Mesenteric fat pad (tissue), 1 donor: Measurements from ENCODE around the gene MLST8. TPM values are rescaled to one million over a fixed set of nuclear protein-coding genes. Genes with fewer than 3 reads are reported as not detected.
A peak's percentile ranks its signal among the peaks of the same experiment; 100 is the strongest.

Source experiments
- DNase-seq: peaks from one replicate; pipeline ENCODE4 v3.0.0-alpha.2; 2020; ENCODE audit warnings: low spot score
- total RNA-seq: library from RNA; stranded (reverse); fragmentation: NEBNext Ultra II Directional; extraction: Animal tissue kit (Norgen Biotek cat#: 25700); gene quantifications from one replicate; pipeline ENCODE4 v1.2.1, GENCODE V29; 2021
- donor health status: DM: yes; HTN: yes; CAD: no.

The MLST8 gene
- total RNA-seq, 1 donor from 2014 or later, result 21.9 TPM

DNA sequence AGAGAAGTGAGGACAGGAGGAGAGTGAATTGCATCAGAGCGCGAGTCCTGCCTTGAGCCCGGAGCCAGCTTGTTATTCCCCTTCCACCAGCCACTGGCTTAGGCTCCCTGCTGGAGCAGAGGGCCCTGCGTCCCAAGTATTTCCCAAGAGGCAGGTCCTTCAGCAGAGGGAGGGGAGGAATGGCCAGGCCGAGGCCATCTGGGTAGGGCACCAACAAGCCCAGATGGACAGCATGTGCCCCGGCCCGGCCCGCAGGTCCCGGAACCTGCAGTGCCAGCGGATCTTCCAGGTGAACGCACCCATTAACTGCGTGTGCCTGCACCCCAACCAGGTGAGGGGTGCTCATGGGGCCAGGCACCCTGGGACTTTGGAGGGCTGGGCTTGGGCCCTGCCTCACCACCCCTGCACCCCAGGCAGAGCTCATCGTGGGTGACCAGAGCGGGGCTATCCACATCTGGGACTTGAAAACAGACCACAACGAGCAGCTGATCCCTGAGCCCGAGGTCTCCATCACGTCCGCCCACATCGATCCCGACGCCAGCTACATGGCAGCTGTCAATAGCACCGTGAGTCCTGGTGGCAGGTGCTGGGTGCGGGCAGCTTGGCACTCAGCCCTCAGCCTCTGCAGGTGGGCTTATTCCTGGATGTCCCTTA is 1.7 kb downstream of the MLST8 start:
- DNase-seq, result no peak

DNA sequence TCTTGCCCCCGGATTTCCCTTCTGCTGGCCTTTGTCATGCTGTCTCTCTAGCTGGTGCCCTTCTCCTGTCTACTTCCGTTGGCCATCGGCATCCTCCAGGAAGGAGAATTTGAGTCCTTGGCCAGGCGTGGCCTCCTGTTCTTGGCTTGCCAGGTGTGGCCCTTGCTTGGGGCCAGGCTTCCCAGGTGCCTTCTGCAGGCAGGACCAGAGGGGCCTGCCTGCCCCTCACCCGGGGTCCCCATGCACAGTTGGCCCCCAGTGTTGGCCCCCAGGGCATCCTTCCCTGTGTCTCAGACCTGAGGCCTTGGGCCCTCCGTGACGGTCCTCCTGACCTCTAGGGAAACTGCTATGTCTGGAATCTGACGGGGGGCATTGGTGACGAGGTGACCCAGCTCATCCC is 2.6 kb downstream of the MLST8 start:
- no peak for DNase-seq

DNA sequence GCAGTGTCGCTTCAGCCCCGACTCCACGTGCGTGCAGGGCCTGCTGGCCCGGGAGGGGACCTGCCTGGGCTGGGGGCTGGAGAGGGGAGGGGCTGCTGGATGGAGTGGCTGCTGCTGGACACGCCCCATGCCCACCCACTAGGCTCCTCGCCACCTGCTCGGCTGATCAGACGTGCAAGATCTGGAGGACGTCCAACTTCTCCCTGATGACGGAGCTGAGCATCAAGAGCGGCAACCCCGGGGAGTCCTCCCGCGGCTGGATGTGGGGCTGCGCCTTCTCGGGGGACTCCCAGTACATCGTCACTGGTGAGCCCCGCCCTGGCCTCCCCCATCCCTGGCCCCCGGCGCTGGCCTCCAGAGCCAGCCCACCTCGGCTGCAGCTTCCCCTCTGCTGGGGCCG is 3.1 kb downstream of the MLST8 start:
- DNase-seq, result no peak

DNA sequence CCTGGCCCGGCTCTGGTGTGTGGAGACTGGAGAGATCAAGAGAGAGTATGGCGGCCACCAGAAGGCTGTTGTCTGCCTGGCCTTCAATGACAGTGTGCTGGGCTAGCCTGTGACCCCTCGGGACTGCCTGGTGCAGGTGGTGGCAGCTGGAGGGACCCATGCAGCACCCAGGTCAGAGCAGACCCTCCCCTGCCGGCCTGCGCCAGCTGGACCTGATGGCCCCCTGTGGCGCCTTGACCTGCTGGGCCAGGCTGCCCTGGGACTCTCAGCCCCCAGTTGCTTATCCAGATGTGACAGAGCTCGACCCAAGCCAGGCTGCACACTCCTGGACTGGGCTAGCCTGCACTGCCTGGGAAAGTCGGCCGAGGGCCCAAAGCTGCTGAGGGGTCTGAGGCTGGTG is 3.5 kb downstream of the MLST8 start:
- DNase-seq, result no peak

DNA sequence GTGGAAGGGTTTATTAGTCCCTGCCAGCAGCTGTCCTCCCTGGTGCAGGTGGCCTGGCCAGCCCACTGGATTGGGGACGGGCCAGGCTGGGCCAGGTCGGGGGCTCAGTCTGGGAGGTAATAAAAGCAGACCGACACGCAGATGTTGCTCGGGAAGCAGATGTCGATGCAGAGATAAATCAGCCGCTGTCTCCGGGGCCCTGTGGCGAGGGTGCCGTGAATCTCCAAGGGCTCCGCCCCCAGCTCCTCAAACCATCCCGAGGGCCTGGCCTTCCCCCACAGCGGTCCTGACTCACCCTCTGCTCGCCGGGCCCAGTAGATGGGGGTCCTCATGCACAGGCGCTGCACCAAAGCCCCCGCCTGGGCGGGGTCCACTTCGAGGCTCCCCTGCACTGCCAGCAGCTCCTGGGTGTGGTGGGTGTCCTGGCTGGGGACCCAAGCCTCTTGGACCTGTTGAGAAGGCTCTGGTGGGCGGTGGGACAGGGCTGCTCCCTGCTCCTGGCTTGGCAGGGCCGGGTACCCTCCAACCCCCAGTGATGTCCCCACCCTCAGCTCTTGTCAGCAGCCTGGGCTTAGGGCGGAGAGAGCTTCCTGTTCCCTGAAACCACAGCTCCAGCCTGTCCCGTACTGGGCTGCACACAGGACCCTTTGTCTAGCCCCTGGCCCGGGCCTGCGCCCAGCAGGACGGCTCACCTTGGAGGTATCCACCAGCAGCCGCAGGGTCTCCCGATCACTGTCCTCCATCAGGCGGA is 4.2 kb downstream of the MLST8 start:
- no peak for DNase-seq

DNA sequence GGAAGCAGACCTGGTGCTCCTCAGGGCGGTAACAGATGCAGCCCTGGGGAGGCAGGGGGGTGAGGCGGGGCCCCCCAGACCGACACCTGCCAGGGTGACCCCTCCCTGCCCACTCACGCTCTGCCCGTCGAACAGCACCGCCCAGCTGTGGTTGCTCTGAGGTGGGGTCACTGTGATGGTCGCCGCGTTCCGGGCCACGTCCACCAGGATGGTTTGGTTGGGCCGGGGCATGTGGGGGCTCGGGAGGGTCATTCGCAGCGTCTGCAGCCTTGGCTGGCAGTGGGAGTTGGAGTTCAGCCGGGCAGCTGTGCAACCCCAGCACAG is 4.7 kb downstream of the MLST8 start:
- DNase-seq, result no peak

DNA sequence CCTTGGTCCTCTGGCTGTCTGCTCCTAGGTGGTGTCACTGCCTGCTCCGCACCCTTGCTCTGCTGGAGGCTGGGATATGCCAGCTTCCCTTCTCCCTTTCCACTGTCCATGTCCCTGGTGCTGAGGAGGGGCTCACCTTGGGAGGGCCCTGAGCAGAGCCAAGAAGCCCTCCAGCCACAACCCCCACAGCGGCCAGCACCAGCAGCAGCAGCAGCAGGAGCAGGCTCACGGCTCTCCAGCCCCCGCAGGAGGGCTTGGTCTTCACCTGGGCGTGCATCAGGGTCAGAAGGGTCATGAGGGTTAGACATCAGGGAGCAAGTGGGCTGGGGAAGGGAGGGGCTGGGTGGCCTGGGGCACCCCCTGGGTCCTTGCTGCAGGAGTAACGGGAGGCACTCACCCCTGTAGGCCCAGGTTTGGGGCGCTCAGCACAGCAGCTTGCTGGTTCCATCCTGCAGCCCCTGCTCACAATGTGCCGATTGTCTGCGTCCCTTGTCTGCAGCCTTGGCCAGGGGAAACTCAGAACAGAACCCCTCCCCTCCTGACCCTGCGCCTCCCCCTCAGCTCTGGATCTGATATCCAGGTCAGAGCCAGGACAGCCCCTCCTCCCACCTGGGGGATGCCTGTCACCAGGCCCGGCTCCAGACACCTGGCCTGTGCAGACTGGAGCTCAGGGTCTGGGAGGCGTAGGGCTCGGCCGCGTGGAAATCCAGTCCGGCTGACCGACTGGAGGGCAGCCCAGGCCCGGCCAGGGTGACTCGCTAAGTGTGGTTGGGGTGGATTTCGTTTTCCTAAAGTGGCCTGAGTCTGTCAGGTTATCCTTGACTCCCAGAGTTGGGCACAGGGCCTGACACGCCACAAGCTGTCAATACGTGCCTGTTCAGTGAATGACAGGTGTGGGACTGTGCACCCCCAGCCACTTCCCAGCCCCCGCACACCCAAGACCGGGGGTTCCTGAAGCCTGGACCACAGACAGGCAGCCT is 5.4 kb downstream of the MLST8 start, which contains the start of gene BRICD5:
Gene BRICD5 (minus strand): TSS at position 478 of the 980 bp plus-strand sequence. CDS start 30 bp downstream, at position 448.
- no peak for DNase-seq

DNA sequence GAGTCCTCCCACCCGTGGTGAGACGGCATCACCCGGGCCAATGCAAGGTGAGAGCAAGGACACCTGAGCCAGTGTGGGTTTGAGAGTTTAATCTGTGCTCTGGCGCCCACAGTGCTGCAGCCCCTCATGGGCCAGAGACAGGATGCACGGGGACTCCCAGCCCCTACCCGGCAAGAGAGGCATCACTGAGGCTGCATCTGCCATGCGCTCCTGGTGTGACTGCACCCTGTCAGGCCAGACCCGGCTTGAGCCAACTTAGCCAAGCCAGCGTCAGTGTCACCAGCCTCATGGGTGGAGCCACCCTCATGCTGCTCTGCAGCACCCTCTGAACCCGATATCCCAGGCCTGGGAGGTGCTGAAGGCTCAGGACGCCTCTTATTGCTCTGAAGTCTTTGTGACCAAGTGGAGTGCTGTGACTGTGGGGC is 6.7 kb downstream of the MLST8 start:
- no peak for DNase-seq

DNA sequence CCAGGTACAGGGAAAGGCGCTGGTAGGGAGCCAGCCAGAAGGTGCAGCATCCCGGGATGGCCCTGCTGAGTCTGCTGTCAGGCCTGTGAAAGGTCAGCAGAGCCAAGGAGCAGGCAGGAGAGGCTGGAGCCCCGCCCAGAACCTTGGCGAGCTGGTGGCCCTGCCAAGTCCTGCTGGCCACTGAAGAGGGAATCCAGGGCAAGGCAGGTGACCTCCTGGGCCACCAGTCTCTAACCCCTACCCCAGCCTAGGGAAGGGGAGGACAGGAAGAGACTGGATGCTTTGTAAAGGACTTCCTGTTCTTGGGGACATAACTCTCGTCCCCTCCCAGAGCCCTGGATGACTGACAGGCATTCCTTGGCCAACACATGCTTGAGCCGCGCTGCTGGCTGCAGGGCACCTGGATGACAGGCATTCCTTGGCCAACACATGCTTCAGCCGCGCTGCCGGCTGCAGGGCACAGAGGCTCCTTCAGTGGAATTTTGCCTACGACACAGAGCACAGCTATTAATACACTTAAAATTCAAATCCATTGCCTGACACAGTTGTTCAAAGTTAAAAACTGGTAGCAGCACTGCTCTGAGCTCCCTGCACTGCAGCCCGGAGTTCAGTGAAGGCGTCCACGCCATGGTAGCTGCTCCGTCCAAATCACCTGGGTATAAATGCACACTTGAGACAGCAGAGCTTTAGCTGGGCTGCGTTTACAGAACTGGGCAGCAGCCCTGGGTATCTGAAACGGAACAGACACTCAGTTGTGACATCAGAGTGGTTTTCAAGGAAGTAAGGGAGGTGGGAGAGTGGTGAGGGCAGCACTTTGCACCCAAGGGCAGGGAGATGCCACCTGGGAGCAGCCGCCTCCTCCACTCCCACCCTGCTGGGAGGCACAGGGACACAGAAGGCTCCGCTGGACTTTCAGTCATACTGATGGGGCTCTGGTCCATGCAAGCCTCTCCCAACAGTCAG is 7.4 kb downstream of the MLST8 start:
- DNase-seq, result no peak

DNA sequence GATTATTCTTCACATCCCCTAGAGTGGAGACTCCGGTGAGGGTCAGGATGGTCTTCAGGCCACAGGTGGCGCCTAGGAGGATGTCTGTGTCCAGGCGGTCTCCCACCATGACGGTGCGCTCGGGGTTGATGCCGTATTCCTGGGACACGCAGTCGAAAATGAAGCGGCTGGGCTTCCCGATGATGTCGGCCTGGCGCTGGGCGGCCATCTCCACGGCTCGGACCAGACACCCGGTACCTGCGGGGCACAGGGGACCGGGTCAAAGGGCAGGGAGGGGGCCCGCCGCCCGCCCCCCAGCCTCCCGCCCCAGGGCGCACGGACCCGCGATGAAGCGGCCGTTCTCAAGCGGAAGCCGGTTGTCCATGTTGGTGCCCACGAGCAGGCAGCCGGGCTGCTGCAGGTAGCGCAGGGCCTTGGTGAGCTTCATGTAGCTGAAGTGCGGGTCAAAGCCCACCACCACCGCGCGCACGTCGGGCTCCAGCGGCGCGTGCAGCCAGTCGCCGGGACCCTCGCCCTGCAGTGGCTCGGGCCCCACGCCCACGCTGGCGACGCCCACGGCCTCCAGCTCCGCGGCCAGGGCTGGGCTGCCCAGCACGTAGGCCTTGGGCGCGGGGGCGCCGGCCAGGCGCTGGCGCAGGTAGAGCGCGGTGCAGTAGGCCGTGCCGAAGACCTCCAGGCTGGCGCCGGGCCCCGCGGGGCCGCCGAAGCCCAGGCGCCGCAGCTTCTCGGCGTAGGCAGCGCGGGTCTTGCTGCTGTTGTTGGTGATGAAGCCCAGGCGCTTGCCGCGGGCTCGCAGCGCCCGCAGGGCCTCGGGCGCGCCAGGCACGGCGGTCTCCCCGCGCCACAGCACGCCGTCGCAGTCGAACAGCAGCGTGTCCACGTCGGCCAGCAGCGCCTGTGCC is 8.8 kb downstream of the MLST8 start:
- no peak for DNase-seq

DNA sequence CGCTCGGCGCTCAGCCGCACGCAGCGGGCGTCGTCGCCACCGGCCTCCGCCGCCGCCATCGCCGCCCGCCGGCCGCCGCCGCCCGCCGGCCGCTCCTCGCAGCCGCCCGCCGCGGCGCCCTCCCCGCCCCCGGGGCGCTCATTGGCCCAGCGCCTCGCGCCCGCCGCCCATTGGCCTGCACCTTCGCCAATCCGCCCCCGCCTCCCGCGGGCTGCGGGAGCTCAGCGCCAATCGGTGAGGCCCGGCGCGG is 9.4 kb downstream of the MLST8 start, which contains the start of gene PGP:
Gene PGP (minus strand): TSS at position 122 of the 250 bp plus-strand sequence. CDS start 63 bp downstream, at position 59.
- DNase-seq, result no peak

DNA sequence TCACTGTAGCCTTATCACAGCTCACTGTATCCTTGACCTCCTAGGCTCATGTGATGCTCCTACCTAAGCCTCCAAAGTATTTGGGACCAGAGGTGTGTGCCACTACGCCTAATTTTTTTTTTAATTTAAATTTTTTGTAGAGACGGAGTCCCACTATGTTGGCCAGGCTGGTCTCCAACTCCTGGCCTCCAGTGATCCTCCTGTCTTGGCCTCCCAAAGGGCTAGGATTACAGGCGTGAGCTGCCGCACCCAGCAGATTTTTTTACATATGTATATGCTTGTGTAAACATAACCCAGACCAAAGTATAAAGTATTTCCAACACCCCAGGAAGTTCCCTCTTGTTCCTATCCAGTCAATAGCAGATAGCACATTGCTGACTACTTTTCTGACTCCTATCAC is 11.1 kb downstream of the MLST8 start:
- no peak for DNase-seq

DNA sequence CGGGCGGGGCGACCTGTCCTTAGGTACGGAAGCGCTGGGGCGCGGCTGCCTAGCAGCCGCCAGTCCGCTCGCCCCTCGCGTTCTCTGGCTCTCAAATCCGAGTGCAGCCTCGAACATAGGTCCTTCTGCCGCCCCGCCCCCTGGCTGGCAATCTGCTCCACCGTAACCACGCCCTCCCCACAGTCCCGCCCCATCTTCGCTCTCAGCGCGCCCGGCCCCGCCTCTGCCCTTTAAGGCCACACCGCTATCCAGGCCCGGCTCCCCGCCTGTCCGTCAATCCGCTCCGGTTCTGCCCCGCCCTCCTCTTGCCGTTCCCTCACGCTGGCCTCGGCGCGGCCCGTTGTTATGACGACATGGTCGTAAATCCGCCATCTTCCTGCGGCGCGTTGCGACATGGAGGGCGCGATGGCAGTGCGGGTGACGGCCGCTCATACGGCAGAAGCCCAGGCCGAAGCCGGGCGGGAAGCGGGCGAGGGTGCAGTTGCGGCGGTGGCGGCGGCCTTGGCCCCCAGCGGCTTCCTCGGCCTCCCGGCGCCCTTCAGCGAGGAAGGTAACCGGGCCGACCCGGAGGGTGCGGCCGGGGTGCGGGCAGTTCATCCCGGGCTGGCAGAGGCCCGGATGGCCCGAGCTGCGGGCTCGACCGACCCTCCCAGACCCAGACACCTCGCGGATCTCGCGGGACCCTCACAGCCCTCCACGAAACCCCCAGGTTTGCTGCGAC is 18.1 kb downstream of the MLST8 start, which contains the start of gene E4F1:
Gene E4F1 (plus strand): TSS at position 371 of the 721 bp plus-strand sequence. CDS start 23 bp downstream, at position 394.
- DNase-seq, result peak; percentile 100

DNA sequence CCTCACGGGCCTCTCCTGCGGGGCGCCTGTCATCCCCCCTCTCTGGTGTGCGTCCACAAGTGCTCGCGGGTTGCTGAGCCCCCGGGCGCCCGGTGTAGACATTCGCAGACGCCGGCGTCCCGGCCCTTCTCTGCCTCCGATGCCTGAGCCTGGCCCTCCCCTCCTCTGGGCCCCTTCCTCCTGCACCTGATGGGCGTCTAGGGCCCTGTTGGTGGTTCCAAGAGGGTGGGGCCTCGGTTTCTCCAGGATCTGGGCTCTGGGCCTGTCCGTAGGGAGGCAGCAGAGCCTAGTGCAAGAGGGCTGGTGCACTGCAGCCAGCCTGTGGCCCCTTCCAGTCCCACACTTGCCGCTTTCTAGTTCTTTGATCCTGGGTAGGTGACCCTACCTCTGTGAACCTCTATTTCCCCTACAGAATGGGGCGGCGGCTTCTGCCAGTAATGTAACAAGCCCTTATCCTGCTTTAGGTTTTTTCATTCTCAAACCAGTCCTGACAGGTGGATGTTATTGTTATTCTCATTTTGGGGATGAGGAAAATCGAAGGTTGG is 18.8 kb downstream of the MLST8 start:
- DNase-seq, result no peak

DNA sequence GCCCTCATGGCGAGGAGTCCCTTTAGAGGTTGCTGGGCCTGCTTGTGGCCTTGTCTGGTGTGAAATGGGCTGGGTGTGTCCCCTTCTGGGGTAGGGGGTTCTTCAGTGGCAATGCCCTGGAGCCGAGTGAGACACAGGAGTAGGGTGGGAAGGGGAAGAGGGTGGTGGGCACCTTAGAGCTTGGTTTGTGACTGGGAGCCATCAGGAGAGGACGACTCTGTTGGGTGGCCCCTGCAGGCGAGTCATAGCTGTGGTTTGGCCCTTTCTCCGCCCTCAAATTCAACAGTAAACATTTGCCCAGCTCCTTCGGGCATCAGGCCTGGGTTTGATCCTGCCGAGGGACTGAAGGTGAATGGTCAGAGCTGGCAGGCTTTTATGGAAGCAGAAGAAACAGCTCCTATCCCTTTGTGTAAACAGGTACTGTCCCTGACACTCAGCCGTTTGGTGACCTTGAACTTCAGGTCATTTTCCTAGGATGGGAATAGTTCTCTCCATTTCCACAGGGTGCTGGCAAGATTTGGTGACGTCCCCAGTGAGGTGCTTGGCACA is 21.1 kb downstream of the MLST8 start:
- DNase-seq, result no peak

DNA sequence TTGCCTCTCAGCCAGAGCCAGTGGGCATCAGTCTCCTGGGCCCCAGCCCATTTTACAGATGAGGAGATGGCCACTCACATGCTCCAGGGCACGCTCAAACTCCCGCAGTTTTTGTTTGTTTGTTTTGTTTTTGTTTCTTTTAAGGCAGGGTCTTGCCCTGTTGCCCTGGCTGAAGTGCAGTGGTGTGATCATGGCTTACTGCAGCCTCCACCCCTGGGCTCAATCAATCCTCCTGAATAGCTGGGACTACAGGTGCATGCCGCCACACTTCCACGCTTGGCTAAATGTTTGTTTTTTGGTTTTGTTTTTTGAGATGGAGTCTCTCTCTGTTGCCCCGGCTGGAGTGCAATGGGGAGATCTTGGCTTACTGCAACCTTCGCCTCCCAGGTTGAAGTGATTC is 21.7 kb downstream of the MLST8 start:
- DNase-seq, result no peak

DNA sequence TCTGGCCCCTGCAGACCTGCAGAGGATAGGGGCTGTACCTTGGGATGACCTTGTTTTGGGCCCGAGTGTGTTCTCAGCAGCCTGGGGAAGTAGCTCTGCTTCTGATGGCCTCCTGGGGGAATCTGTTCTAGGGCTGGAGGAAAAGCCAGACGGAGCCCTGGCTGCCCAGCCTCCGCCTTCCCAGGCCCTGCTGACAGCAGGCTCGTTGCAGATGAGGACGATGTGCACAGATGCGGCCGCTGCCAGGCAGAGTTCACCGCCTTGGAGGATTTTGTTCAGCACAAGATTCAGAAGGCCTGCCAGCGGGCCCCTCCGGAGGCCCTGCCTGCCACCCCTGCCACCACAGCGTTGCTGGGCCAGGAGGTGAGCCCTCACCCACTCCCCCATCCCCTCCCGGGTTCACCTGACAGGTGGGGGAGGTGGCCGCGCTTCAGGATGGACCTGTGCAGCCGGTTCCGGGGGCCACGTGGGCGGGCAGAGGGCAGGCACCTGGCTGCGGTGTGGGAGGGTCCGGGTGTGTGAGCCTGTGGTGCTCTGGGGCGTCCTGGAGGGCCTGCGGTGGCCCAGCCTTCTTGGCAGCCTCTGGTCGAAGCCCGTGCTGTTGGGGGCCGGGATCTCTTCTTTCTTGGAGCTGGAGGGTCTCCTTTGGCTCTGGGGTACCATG is 23.0 kb downstream of the MLST8 start:
- DNase-seq, result no peak

DNA sequence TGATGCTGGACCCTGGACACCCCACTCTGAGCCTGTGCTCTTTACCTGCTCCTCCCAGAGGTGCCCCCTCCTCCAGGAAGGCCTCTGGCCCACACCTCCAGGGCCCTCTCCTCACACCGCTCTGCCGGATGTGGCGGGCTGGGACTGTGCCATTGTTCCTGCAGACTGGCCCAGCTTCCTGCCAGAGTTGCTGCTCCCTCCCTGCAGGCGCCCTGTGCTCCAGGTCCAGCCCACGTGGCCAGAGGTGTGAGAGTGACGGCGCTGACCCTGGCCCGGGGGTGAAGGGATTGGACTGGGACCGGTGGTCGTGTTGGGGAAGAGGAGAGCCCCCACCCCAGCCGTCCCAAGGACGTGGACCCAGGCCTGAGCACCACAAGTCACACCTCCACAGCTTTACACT is 23.8 kb downstream of the MLST8 start:
- no peak for DNase-seq
